BE2C (cell line): ENCODE measurements around the gene PLA2G4B.

Source experiments
- DNase-seq: peaks from one replicate; pipeline ENCODE4 v3.0.0-alpha.2; 2020
- H3K27me3 ChIP-seq: fragments of 250-450 bp; sonication (Bioruptor Pico); 2 replicates; pipeline ENCODE4 v1.5.1; 2020; ENCODE audit warnings: mild to moderate bottlenecking
- H3K36me3 ChIP-seq: fragments of 250-450 bp; sonication (Bioruptor Pico); 2 replicates; pipeline ENCODE4 v1.5.1; 2020; ENCODE audit warnings: mild to moderate bottlenecking
- H3K4me1 ChIP-seq: fragments of 250-450 bp; sonication (Bioruptor Pico); 2 replicates; pipeline ENCODE4 v1.5.1; 2020
- H3K4me3 ChIP-seq: 2 replicates; pipeline ENCODE4 v1.5.1; 2011; ENCODE audit warnings: low read depth, low read length
- H3K9me3 ChIP-seq: fragments of 250-450 bp; sonication (Bioruptor Pico); 2 replicates; pipeline ENCODE4 v1.5.1; 2020
- TF ChIP-seq, protein P1 (sequence below): IDR thresholded peaks from 2 replicates; pipeline ENCODE4 v1.5.1; 2012; ENCODE audit warnings: mild to moderate bottlenecking, low read depth, low read length

The PLA2G4B gene

DNA sequence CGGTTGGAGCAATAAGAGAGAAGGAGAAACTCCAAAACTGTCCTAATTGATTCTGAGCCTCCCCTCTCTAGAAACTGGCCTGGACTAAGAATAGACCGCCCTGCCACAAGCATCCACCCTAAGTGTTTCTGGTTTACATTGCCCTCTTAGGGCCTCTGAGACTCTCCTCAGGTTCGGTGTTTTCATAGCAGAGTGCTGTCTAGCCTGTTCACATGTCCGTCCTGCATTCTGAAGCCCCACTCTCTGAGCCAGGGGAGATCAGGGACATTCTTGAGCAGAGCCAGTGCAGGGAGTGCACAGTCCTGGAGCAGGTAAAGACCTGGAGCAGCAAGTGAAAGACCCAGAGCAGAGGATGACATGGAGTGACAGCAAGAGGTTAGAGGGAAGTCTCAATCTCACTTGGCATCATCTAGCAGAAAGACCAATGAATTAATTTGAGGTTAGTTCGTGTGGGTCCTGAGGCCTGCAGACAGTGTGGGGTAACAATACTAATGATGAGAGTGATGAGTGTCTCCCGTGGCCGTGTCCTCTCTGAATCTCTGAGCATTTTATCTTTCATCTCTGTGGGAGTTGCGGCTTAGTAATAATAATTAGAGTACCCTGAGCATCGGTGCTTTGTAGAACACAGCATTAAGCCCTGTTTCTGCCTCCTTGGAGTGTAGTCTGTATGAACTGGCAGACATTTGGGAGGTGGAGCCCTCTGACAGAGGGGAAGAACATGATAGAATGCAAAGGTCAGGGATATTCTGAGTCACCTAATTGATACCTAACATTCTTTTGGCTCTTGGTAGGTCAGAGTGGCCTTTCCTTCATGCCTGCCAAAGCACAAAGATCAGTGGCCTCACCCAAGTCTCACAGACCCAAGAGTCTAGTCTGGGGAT lies 39.8 kb upstream of the PLA2G4B start:
- Histone ChIP-seq H3K4me1 (no peaks in the 10 kb centered on the region), H3K27me3 (no peaks in the 10 kb centered on the region), H3K9me3 (no peaks in the 10 kb centered on the region), H3K4me3 (no peak overlapping the region), H3K36me3 (peaks cover 3% of the 10 kb centered on the region; the same call in 1 of the 2 replicates)
- no peak for DNase-seq
- TF ChIP-seq, protein P1, sequence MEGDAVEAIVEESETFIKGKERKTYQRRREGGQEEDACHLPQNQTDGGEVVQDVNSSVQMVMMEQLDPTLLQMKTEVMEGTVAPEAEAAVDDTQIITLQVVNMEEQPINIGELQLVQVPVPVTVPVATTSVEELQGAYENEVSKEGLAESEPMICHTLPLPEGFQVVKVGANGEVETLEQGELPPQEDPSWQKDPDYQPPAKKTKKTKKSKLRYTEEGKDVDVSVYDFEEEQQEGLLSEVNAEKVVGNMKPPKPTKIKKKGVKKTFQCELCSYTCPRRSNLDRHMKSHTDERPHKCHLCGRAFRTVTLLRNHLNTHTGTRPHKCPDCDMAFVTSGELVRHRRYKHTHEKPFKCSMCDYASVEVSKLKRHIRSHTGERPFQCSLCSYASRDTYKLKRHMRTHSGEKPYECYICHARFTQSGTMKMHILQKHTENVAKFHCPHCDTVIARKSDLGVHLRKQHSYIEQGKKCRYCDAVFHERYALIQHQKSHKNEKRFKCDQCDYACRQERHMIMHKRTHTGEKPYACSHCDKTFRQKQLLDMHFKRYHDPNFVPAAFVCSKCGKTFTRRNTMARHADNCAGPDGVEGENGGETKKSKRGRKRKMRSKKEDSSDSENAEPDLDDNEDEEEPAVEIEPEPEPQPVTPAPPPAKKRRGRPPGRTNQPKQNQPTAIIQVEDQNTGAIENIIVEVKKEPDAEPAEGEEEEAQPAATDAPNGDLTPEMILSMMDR = no peak

DNA sequence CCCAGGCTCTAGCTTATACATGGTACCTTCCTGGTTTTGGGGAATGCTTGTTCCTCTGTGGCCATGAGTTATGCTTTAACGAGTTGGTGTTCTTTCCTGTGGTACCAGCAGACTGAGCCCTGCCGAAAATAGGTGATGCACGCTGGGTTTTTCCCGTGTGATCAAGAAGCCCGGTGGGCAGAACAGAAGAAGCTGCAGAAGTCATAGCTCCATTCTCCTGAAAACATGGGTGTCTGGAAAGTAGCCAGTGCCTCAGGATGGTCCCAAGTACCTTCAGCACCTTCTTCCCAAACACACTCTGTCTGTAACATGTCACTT lies 39.2 kb upstream of the PLA2G4B start:
- peaks cover 3% of the 10 kb centered on the region; the same call in 1 of the 2 replicates for H3K36me3 ChIP-seq
- H3K4me3 ChIP-seq = no peak overlapping the region
- H3K4me1 ChIP-seq = peaks cover 3% of the 10 kb centered on the region; the same call in 1 of the 2 replicates
- TF ChIP-seq, protein P1 = no peak
- H3K27me3 ChIP-seq = no peaks in the 10 kb centered on the region
- H3K9me3 ChIP-seq = no peaks in the 10 kb centered on the region
- DNase-seq = no peak

DNA sequence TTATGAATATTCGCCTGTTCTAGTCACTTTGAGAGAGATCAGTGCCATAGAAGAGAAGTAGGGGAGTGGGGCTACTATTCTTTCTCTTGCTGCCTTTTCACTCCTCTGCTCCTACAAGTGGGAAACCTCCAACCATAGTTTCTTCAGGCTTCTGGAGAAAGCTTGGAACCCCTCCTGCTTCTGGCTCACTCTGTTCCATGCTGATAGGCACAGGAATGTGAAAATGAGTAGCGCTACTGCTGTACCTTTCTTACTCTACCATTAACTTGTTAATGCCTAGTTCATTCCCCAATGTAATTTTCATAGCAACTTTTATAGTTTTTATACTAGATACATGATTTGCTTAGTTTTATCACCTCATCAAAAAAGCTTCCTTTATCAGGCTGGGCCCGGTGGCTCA lies 37.5 kb upstream of the PLA2G4B start:
- Histone ChIP-seq H3K4me3 (no peak overlapping the region), H3K36me3 (peaks cover 3% of the 10 kb centered on the region; the same call in 1 of the 2 replicates), H3K4me1 (peaks cover 18% of the 10 kb centered on the region), H3K27me3 (no peaks in the 10 kb centered on the region), H3K9me3 (no peaks in the 10 kb centered on the region)
- no peak for DNase-seq
- TF ChIP-seq, protein P1 = no peak

DNA sequence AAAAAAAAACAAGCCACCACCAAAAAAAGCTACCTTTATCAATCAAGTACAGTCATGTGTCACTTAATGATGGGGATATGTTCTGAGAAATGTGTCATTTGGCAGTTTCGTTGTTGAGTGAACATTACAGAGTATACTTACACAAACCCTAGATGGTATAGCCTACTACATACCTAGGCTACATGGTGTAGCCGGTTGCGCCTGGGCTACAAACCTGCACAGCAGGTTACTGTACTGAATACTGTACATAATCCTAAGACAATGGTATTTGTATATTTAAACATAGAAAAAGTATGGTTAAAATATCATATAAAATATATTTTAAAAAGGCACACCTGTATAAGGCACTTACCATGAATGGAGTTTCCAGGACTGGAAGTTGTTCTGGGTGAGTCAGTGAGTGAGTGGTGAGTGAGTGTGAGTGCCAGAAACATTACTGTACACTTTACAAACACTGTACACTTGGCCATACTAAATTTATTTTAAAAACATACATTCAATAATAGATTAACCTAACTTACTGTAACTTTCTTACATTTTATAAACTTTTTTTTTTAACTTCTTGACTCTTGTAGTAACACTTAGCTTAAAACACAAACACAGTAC lies 36.7 kb upstream of the PLA2G4B start:
- peaks cover 3% of the 10 kb centered on the region; the same call in 1 of the 2 replicates for H3K36me3 ChIP-seq
- TF ChIP-seq, protein P1 = no peak
- no peak overlapping the region for H3K4me3 ChIP-seq
- DNase-seq = no peak
- H3K4me1 ChIP-seq = peaks cover 23% of the 10 kb centered on the region
- no peaks in the 10 kb centered on the region for H3K9me3 ChIP-seq
- H3K27me3 ChIP-seq = no peaks in the 10 kb centered on the region

DNA sequence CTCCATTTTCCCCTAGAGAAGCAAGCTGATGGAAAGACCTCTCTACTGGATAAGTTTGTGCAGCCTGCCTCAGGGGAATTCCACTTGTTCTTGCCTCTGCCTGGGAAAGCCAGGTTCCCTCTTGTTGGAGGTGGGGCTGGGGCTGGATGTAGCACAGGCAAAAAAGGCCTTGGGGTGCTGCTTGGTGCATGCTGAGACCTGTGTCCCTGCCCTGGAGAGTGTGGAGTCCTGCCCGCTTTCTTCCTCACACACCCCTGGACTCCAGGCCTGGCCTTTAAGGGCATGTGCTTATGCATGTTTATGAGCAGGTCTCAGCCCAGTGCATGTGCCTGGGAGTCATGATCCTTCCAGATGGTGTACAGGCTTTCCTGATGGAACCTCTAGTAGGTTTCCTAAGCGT lies 34.3 kb upstream of the PLA2G4B start:
- Histone ChIP-seq H3K4me1 (peaks cover 25% of the 10 kb centered on the region), H3K27me3 (no peaks in the 10 kb centered on the region), H3K9me3 (no peaks in the 10 kb centered on the region), H3K36me3 (peaks cover 3% of the 10 kb centered on the region; the same call in 1 of the 2 replicates), H3K4me3 (no peak overlapping the region)
- no peak for DNase-seq
- TF ChIP-seq, protein P1 = no peak
